ENCODE results near the gene FAM168A.

FAM168A gene

DNA sequence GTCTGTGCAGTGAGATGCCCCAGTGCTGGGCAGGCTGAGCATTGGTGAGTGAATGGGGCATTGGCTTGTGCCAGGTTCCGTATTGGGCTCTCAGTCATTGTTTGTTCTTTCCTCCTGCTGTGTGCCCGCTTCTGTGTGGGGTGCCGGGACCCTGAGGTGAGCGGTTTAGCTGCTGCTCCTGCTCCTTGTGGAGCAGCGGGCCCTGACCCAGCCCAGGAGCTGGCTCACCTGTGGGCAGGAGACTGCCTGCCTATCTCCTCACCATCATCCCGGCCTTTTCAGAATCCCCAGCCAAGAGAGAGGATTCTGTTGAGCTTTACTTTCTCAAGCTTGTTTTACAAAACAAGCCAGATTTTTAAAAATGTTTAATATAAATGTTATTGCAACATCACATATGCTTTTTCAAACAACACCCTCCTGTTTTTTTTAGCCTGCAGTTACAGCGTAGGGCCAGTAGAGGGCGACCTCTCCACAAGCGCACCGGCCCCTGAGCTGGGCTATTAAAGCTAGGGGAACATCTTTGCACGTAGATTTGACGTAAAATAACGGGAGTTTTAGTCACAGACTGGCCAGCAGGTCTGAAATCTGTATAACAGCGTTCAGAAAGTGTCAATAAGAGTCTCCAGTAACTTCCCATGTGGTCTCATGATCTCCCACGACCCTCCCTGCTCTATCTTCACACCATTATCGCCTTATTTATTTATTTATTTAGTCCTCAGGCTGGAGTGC, 246.8 kb downstream of the FAM168A start:
- DNase-seq (ENCODE audit: low spot score) = peak; percentile 34
- FAIRE-seq = peak; percentile 54
